Progenitor cell of endocrine pancreas (in vitro differentiated cells): ENCODE measurements around the gene VPS13C. TPM values are rescaled to one million over a fixed set of nuclear protein-coding genes. Genes with fewer than 3 reads are reported as not detected.
A peak's percentile ranks its signal among the peaks of the same experiment; 100 is the strongest.

Experiments used
- DNase-seq: peaks from one replicate; pipeline ENCODE4 v3.0.0; 2021; ENCODE audit warnings: low spot score; ENCODE audit not compliant: unreplicated experiment
- H3K27ac Mint-ChIP-seq: 2 replicates; pipeline ENCODE4 v1.8.0; 2021; ENCODE audit warnings: mild to moderate bottlenecking, moderate library complexity, mixed read lengths
- H3K27me3 Mint-ChIP-seq: 2 replicates; pipeline ENCODE4 v1.8.0; 2021; ENCODE audit warnings: mixed read lengths
- H3K36me3 Mint-ChIP-seq: 2 replicates; pipeline ENCODE4 v1.8.0; 2022; ENCODE audit warnings: mixed read lengths; ENCODE audit not compliant: insufficient read depth
- H3K4me1 Mint-ChIP-seq: 2 replicates; pipeline ENCODE4 v1.8.0; 2021; ENCODE audit warnings: low read depth, mixed read lengths
- H3K4me3 Mint-ChIP-seq: 2 replicates; pipeline ENCODE4 v1.8.0; 2021; ENCODE audit warnings: low read depth, mild to moderate bottlenecking, moderate library complexity, mixed read lengths
- H3K9me3 Mint-ChIP-seq: 2 replicates; pipeline ENCODE4 v1.8.0; 2021; ENCODE audit warnings: low read depth, mixed read lengths
- total RNA-seq: library from RNA; stranded (reverse); gene quantifications from 2 replicates; pipeline ENCODE4 v1.2.1, GENCODE V29; 2021
- TF ChIP-seq, protein P1 (sequence below): fragments of 200-600 bp; sonication (generic); IDR thresholded peaks from one replicate; pipeline ENCODE4 v1.5.0; 2021; ENCODE audit warnings: antibody characterized with exemption, mild to moderate bottlenecking; ENCODE audit not compliant: unreplicated experiment

Gene VPS13C
- total RNA-seq, 1 donor from 2014 or later, result 47.7 TPM

GRCh38 chr15:61839546-61839945, 220.7 kb downstream of the VPS13C start:
- Mint-ChIP-seq H3K27me3 (peaks cover 14% of the 10 kb centered on the region), H3K4me1 (no peaks in the 10 kb centered on the region), H3K9me3 (no peaks in the 10 kb centered on the region), H3K27ac (no peak overlapping the region), H3K36me3 (no peaks in the 10 kb centered on the region), H3K4me3 (no peak overlapping the region)
- DNase-seq, result no peak
- TF ChIP-seq, protein P1, sequence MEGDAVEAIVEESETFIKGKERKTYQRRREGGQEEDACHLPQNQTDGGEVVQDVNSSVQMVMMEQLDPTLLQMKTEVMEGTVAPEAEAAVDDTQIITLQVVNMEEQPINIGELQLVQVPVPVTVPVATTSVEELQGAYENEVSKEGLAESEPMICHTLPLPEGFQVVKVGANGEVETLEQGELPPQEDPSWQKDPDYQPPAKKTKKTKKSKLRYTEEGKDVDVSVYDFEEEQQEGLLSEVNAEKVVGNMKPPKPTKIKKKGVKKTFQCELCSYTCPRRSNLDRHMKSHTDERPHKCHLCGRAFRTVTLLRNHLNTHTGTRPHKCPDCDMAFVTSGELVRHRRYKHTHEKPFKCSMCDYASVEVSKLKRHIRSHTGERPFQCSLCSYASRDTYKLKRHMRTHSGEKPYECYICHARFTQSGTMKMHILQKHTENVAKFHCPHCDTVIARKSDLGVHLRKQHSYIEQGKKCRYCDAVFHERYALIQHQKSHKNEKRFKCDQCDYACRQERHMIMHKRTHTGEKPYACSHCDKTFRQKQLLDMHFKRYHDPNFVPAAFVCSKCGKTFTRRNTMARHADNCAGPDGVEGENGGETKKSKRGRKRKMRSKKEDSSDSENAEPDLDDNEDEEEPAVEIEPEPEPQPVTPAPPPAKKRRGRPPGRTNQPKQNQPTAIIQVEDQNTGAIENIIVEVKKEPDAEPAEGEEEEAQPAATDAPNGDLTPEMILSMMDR, result no peak

GRCh38 chr15:61835496-61836106, 224.6 kb downstream of the VPS13C start:
- Mint-ChIP-seq H3K27me3 (peaks cover 31% of the 10 kb centered on the region), H3K27ac (no peak overlapping the region), H3K9me3 (no peaks in the 10 kb centered on the region), H3K4me3 (no peak overlapping the region), H3K4me1 (no peaks in the 10 kb centered on the region), H3K36me3 (no peaks in the 10 kb centered on the region)
- peak; percentile 62 for DNase-seq
- TF ChIP-seq, protein P1, result peak; percentile 96

DNA sequence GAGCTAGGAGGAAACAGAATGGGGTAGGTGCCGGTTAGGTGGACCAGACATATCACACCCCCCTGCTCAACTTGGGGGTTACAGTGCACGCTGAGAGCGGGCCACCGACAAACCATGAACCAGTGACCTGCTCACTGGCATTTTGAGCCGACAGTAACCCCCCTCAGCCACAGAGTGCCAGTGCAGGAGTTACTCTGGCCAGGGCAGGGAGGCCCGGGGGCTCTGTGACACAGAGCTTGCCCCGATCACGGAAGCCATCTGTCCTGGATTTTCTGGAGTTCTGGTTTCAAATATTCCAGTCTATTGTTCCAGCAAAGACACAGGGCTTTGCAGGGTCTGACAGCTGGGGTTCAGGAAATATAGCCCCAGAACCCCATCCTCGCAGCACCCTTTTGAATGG, 225.2 kb downstream of the VPS13C start:
- H3K4me3 Mint-ChIP-seq, result no peak overlapping the region
- H3K9me3 Mint-ChIP-seq, result no peaks in the 10 kb centered on the region
- no peak for DNase-seq

DNA sequence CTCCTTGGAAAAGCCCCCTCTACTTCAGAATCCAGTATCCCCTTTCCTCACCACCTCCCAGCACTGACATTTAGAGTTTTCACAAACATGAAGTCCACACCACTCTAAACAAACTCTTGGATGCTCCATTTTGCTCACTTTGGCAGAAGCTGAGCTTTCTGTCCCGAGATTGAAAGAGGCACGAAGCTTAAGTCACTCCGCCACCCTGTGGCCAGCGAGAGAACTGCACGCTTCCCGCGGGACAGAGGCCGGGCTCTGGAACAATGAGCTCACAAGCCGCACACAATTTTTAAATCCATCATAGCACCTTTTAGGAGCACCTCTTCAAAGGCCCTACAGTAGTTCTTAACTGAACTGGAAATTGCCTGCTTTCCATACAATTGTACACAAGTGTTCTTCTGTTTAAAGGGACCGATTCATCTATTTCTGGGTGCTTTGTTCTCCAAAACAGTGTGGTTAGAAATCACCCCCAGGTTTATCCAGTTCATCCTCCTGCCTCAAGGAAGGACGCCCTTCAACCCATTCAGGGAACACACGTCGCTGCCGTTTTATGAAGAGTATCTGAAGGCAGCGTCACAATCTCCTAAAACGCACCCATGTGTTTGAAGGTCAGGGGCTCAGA, 226.1 kb downstream of the VPS13C start:
- peak; percentile 77 for DNase-seq
- Mint-ChIP-seq H3K36me3 (no peaks in the 10 kb centered on the region), H3K27ac (no peak overlapping the region), H3K4me3 (no peak overlapping the region), H3K27me3 (peaks cover 26% of the 10 kb centered on the region), H3K4me1 (peaks cover 2% of the 10 kb centered on the region), H3K9me3 (no peaks in the 10 kb centered on the region)
- TF ChIP-seq, protein P1, result peak; percentile 95

More for the DNA sequence above, 225.2 kb downstream of the VPS13C start:
- no peak overlapping the region for H3K27ac Mint-ChIP-seq
- TF ChIP-seq, protein P1, result no peak
- peaks cover 31% of the 10 kb centered on the region for H3K27me3 Mint-ChIP-seq
- H3K4me1 Mint-ChIP-seq, result no peaks in the 10 kb centered on the region
- H3K36me3 Mint-ChIP-seq, result no peaks in the 10 kb centered on the region

- Mint-ChIP-seq H3K36me3 (no peaks in the 10 kb centered on the region), H3K9me3 (no peaks in the 10 kb centered on the region), H3K4me1 (peaks cover 2% of the 10 kb centered on the region), H3K27me3 (peaks cover 26% of the 10 kb centered on the region), H3K27ac (no peak overlapping the region), H3K4me3 (no peak overlapping the region)
- TF ChIP-seq, protein P1, result no peak
- DNase-seq, result no peak
Measured at GRCh38 chr15:61832223-61832622, 228.0 kb downstream of the VPS13C start.
